Measurements from ENCODE around the gene LRIF1. TPM values are rescaled to one million over a fixed set of nuclear protein-coding genes. Genes with fewer than 3 reads are reported as not detected.
"Not testable (repeated sequence)": the region's sequence is repeated elsewhere in the genome, so short reads cannot be mapped to it uniquely, and the experiment has no call there.

The LRIF1 gene
- total RNA-seq = 1 to 10 TPM; 5.1 to 9.5 (median 5.6) TPM

- H3K27ac ChIP-seq = peak within 1 kb of the TSS; percentile 88 to 98 (median 94)
- H3K27me3 ChIP-seq = peaks cover 0 to 35% (median 0%) of the 10 kb centered on the region in 4 donors
- peaks cover 0 to 25% (median 0%) of the 10 kb centered on the region in 3 donors for H3K4me1 ChIP-seq
- peak within 1 kb of the TSS; percentile 47 to 84 (median 66) for H3K4me3 ChIP-seq
- TF ChIP-seq CTCF (IDR thresholded peaks at IDR 0.05) = peak; percentile 11 to 69 (median 47)
- TF ChIP-seq POLR2A (IDR thresholded peaks at IDR 0.05) = peak in 2 of 4 donors; percentile 90 to 92
- DNase-seq = peak; percentile 98
- whole genome bisulfite sequencing, 2 donors = 7% methylated on average over 25 to 27 of the region's 54 CpGs
- H3K9me3 ChIP-seq = peaks cover 0 to 22% (median 21%) of the 10 kb centered on the region in 3 donors
- peaks cover 0 to 6% (median 0%) of the 10 kb centered on the region in 3 donors for H3K36me3 ChIP-seq
- intact Hi-C loops (cut with DNase I) = no loop called here
Measured at GRCh38 chr1:110963691-110964454, at the start of gene LRIF1. TSS of gene LRIF1 (minus strand) at chr1:110963922. CDS start at chr1:110963688, 234 bp downstream.

- no peak overlapping the region for H3K4me3 ChIP-seq
Measured at GRCh38 chr1:111008031-111008430, 44.3 kb upstream of the LRIF1 start.

GRCh38 chr1:111006556-111006955 lies 42.8 kb upstream of the LRIF1 start:
- Histone ChIP-seq H3K4me3 (no peak overlapping the region), H3K36me3 (no peaks in the 10 kb centered on the region), H3K27me3 (peaks cover 0 to 5% (median 0%) of the 10 kb centered on the region in 4 donors), H3K27ac (no peak overlapping the region), H3K9me3 (peaks cover 0 to 12% (median 8%) of the 10 kb centered on the region in 3 donors), H3K4me1 (no peaks in the 10 kb centered on the region)
- DNase-seq = no peak
- TF ChIP-seq CTCF (IDR thresholded peaks at IDR 0.05) (no peak), POLR2A (IDR thresholded peaks at IDR 0.05) (no peak)
- WGBS, 2 donors = 83 to 87% methylated on average over 1 of the region's 1 CpG
- intact Hi-C loops (cut with DNase I) = no loop called here

More at GRCh38 chr1:111008031-111008430, 44.3 kb upstream of the LRIF1 start:
- intact Hi-C loops (cut with DNase I) = no loop called here
- TF ChIP-seq CTCF (IDR thresholded peaks at IDR 0.05) (no peak), POLR2A (IDR thresholded peaks at IDR 0.05) (no peak)
- 63 to 100% methylated on average over 2 of the region's 2 CpGs for WGBS, 2 donors
- no peaks in the 10 kb centered on the region for H3K4me1 ChIP-seq
- H3K27me3 ChIP-seq = peaks cover 0 to 5% (median 0%) of the 10 kb centered on the region in 4 donors
- no peak for DNase-seq
- peaks cover 0 to 8% (median 6%) of the 10 kb centered on the region in 3 donors for H3K9me3 ChIP-seq
- no peak overlapping the region for H3K27ac ChIP-seq
- H3K36me3 ChIP-seq = no peaks in the 10 kb centered on the region

- H3K27me3 ChIP-seq; DNase-seq; H3K4me3 ChIP-seq; H3K36me3 ChIP-seq; H3K4me1 ChIP-seq; H3K27ac ChIP-seq; intact Hi-C loops (cut with DNase I): not testable (repeated sequence)
- H3K9me3 ChIP-seq = peaks cover 0 to 12% (median 8%) of the 10 kb centered on the region in 3 donors
Measured at GRCh38 chr1:110999607-111000006, 35.9 kb upstream of the LRIF1 start.

- H3K4me3 ChIP-seq; H3K27ac ChIP-seq; H3K4me1 ChIP-seq; DNase-seq; H3K36me3 ChIP-seq; H3K27me3 ChIP-seq; intact Hi-C loops (cut with DNase I); H3K9me3 ChIP-seq: not testable (repeated sequence)
- TF ChIP-seq CTCF (IDR thresholded peaks at IDR 0.05) = peak in 3 of 6 experiments; percentile 15 to 31 (median 16)
- 22 to 24% methylated on average over 2 of the region's 2 CpGs for WGBS, 2 donors
Measured at GRCh38 chr1:110992329-110992728, 28.6 kb upstream of the LRIF1 start.

GRCh38 chr1:110991295-110991694 lies 27.6 kb upstream of the LRIF1 start:
- intact Hi-C loops (cut with DNase I); H3K27me3 ChIP-seq; H3K4me1 ChIP-seq; H3K36me3 ChIP-seq; DNase-seq; H3K9me3 ChIP-seq; H3K27ac ChIP-seq; H3K4me3 ChIP-seq: not testable (repeated sequence)
- 81 to 84% methylated on average over 1 of the region's 1 CpG for WGBS, 2 donors
